Skeletal muscle cell (primary cell): ENCODE data around the gene CTSL.

Experiments
- DNase-seq: peaks from one replicate; pipeline ENCODE4 v3.0.0-alpha.2; 2010; ENCODE audit warnings: low read depth
- H3K4me3 ChIP-seq: 2 replicates; pipeline ENCODE4 v1.5.1; 2011; ENCODE audit warnings: low read depth, mild to moderate bottlenecking, control low read depth, low read length, moderate library complexity

CTSL gene

DNA sequence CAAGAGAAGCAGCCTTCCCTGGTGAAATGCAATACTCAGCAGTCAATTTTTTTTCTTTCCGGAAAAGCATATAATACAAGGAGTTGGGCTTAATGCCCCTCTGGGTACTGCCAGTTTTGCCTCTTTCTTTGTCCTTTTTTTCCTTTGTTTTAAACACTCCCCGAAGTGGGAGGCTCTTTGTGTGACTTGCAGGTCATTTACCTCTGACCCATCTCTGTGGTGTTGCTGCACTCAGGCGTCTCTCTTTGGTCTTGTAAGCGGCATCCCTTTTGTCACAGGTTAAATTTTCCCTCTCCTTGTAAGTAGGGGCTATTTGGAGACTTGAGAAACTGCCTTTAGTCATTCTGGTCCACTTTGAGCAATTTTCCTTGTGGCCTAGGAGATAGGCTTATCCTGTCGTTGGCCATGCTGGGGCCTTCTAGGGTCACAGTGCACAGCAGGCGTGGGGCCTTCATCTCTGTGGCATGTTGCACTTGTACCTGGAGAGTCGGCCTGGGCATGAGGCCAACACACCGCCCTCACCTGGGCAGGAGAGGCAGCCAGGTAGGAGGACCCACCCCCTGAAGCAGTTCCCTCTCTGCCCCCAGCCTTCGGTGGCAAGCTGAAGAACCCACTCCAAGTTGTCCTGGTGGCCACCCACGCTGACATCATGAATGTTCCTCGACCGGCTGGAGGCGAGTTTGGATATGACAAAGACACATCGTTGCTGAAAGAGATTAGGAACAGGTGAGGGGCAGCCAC, 27.7 kb upstream of the CTSL start:
- H3K4me3 ChIP-seq: no peak overlapping the region

DNA sequence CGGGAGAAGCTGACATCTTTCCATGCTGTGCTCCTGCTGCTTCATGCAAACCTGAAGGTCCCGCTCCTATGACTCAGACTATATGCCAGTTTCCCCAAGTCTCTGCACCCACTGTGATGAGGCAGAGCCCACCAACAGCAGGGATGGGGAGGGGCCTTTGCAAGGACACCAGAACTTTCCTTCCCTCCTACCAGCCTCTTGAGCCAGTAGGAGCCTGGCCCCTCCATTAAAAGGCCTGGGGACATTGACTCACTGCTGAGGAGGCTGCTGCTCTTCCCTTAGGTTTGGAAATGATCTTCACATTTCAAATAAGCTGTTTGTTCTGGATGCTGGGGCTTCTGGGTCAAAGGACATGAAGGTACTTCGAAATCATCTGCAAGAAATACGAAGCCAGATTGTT, 26.1 kb upstream of the CTSL start:
- H3K4me3 ChIP-seq: no peak overlapping the region
- no peak for DNase-seq

More for the DNA sequence above, 27.7 kb upstream of the CTSL start:
- DNase-seq: no peak

GRCh38 chr9:87701491-87701890, 24.4 kb upstream of the CTSL start:
- DNase-seq: no peak
- no peak overlapping the region for H3K4me3 ChIP-seq

DNA sequence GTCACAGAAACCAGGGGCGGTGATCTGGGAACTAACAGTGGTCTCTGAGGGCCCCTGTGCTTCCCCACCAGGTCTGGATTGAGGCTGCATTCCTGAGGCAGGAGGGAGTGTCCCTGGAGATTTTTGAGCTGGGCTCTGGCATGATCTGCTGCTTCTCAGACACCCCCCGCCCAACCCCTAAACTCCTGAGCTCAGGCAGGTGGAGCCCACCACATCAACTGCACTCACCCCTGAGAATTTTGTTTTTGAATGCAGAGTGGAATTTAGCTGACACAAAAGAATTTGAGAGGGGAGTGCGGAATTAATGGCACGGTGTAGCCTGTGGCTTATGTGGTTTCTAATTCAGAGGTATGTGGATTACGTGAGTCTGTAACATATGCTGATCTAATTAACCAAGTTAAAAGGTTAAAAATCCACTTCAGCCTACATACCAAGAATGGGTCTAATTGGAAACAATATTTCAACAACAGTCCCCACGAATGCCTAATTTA, 23.9 kb upstream of the CTSL start:
- no peak for DNase-seq
- H3K4me3 ChIP-seq: no peak overlapping the region

GRCh38 chr9:87702921-87703320, 23.0 kb upstream of the CTSL start:
- DNase-seq: no peak
- H3K4me3 ChIP-seq: no peak overlapping the region

DNA sequence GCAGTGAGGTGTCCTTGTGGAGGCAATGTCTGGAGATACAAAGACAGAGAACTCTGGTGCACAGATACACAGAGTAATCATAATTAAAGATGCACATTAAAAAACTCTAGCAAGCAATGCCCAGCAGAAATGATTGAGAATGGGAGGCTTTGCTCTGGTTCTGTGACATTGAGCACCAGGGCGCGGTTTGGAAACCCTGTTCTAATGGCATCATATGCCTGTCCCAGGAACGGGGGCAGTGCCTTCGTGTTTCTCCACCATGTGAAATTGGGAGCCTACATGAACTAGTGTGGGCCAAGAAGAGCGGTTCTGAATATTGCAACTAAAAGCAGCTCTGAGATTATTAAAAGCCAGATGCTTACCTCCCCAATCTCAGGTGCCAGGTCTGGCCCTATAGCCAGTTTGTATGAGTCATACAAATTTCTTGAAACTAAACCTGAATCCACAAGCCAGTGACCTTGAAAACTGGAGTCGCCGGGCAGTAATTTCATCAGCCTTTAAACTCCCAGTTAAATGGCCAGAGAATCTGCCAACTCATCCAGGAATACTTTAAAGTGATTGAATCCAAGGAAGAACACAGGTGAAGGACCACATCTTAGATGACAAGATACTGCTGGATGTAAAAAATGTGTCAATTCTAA, 22.2 kb upstream of the CTSL start:
- DNase-seq: no peak
- H3K4me3 ChIP-seq: no peak overlapping the region

- H3K4me3 ChIP-seq: no peak overlapping the region
- DNase-seq: no peak
Measured at GRCh38 chr9:87704342-87704741, 21.6 kb upstream of the CTSL start.

- DNase-seq: no peak
- no peak overlapping the region for H3K4me3 ChIP-seq
Measured at GRCh38 chr9:87706066-87706739, 19.7 kb upstream of the CTSL start.

DNA sequence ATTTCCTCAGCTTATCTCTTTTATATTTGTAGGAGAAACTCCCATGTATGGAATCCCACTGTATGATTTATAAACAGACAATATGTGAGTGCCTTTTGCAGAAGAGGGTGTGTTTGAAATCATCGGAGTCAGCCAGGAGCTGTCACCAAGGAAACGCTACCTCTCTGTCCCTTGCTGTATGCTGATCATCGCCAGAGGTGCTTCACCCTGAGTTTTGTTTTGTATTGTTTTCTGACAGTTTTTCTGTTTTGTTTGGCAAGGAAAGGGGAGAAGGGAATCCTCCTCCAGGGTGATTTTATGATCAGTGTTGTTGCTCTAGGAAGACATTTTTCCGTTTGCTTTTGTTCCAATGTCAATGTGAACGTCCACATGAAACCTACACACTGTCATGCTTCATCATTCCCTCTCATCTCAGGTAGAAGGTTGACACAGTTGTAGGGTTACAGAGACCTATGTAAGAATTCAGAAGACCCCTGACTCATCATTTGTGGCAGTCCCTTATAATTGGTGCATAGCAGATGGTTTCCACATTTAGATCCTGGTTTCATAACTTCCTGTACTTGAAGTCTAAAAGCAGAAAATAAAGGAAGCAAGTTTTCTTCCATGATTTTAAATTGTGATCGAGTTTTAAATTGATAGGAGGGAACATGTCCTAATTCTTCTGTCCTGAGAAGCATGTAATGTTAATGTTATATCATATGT, 18.0 kb upstream of the CTSL start:
- H3K4me3 ChIP-seq: no peak overlapping the region
- no peak for DNase-seq

DNA sequence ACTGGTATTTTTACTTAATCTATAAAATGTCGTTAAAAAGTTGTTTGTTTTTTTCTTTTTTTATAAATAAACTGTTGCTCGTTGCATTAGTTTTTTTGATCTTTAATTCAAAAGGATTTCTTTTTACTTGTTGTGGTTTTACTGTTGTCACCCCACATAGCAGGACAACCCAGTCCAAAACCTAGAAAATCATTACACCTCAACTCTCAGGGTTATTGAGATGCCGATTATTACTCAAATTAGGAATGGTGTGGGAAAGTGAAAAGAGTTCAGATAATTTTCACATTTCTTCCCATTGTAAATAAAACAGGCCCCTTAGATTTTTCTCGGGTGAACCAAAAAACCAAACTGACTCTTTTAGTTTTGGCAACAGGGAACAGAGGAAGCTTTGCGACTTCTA, 17.4 kb upstream of the CTSL start:
- H3K4me3 ChIP-seq: no peak overlapping the region
- no peak for DNase-seq

DNA sequence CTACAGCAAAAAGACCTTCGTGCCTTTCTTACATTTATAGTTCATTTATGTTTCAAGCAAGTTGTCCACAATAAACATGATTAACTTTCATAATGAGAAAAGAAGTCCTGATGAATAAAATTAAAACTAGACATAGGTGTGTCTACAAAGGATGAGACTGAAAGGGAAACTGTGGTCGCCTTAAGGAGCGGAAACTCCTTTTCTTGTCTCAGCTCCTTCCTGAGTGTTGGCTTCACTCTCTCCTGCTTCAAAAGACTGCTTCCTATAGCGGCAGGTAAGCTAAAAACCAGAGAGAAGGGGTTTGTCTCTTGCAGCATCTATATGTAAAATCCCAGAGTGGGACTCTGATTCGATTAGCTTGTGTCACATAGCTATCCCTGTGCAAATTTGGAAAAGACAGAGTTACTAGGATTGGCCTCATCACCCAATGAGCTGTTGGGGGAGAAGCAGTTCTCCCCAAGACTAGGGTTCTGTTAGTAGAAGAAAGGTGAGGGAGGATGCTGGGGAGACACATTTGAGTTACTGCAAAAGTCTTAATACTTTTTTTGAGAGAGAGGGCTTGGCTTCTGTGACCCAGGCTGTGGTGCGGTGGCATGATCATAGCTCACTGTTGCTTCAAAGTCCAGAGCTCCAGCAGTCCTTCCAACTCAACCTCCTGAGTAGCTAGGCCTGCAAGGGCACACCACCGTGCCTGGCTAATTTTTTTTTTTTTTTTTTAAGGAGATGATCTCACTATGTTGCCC, 16.8 kb upstream of the CTSL start:
- H3K4me3 ChIP-seq: no peak overlapping the region
- DNase-seq: no peak

DNA sequence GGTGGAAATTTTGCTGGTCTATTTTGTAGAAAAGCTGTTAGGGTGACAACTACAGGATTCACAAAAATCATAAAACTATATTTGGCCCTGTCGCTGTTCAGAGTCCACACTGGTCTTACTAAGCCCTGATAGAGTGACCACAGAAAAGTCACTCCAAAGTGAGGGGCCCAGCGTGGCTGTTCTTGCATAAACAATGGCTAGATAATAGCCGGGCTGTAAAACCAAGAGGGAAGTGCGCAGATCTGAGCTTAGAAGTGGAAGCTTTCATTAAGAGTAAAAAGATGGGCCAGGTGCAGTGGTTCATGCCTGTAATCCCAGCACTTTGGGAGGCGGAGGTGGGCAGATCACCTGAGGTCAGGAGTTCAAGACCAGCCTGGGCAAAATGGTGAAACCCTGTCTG, 15.5 kb upstream of the CTSL start:
- no peak overlapping the region for H3K4me3 ChIP-seq
- no peak for DNase-seq

DNA sequence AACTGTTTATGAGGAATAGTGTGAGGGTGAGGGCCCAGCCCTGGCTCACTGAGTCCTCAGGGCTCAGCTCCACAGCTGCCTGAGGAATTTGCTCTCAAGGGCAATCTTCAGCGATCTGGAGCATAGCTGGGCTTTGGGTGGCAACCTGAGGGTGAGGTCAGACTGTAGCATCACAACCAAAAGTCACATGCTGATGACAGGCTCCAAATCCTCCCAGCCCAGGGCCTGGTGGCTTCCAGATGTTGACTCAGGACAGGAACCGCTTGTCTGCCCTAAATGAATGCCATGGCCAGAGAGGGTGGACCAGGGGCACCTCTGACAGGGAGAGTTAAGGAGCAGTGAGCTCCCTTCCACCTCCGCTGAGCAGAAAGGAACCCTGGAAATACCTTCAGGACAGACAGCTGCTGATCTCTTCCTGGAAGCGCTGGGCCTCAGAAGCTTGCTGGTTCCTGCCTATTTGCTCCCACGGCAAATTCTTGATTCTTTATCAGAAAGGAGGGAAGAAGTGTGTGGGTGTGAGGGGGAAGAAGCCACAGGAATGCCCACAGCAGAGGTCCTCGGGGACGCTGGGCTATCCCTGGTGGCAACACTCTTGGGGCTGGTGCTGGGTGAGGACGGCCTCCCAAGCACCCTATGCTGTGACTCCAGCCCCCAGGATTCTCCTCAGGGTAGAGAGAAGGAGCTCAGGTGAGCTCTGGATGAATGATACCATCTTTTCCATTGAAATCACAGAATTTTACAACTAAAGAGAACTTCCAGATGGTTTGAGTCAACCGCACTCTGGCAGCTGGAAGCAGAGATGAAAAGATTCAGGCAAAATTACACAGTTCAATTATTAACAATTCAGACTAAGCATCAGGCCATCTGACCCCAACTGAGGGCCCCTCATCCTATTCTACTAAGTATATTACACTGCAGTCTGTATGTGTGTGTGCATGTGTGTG, 13.8 kb upstream of the CTSL start:
- no peak overlapping the region for H3K4me3 ChIP-seq
- DNase-seq: peak; percentile 67

DNA sequence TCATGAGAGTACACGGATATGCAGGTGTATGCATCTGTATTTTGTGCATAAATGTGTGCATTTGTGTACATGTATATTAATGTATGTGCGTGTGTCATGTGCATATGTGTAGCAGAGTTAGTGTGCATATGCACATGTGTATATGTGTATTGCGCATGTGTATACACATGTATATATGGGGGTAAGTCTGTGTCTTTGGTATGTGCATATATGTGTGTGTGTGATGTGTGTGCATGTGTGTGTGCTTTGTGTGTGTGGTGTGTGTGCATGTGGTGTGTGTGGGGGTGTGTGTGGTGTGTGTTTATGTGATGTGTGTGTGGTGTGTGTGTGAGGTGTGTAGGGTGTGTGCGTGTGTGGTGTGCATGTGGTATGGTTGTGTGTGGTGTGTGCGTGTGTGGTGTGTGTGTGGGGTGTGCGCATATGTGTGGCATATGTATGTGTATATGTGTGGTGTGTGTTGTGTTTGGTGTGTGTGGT, 13.1 kb upstream of the CTSL start:
- H3K4me3 ChIP-seq: no peak overlapping the region
- no peak for DNase-seq

GRCh38 chr9:87713278-87713987, 12.5 kb upstream of the CTSL start:
- peak; percentile 100 for DNase-seq
- H3K4me3 ChIP-seq: peak overlapping the region; percentile 11

- no peak for DNase-seq
- peak overlapping the region; percentile 11 for H3K4me3 ChIP-seq
Measured at GRCh38 chr9:87713988-87714330, 12.0 kb upstream of the CTSL start.

DNA sequence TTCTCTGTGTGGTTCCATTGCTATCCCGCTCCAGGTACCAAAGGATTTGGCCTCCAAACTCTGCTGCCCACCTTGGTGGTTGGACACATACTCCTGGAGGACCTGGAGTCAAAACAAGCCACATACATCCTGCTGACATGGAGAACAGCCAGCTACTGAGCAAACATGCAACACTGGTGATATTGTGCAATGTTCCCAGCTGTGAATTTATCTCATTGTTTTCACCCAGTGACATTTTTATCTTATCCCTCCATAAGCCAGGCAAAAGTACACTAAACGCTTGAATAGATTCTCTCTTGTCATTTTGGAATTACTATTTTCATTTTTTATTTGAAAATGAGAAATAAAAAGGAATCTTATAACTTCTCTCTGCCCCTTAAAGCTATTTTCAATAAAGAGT, 11.1 kb upstream of the CTSL start:
- DNase-seq: peak; percentile 92
- no peak overlapping the region for H3K4me3 ChIP-seq

GRCh38 chr9:87716141-87716540, 9.8 kb upstream of the CTSL start:
- no peak for DNase-seq
- H3K4me3 ChIP-seq: no peak overlapping the region
